Ishikawa (cell line): ENCODE data around the gene TEX14.

ENCODE experiments used
- CEBPB ChIP-seq: IDR thresholded peaks from 2 replicates; pipeline ENCODE4 v1.6.1; 2012
- CREB1 ChIP-seq: IDR thresholded peaks from 2 replicates; pipeline ENCODE4 v1.6.1; 2012; ENCODE audit warnings: low read depth
- EGR1 ChIP-seq: IDR thresholded peaks from 2 replicates; pipeline ENCODE4 v1.6.1; 2012
- EP300 ChIP-seq: IDR thresholded peaks from 2 replicates; pipeline ENCODE4 v1.6.1; 2012; ENCODE audit warnings: borderline replicate concordance
- FOXM1 ChIP-seq: IDR thresholded peaks from 2 replicates; pipeline ENCODE4 v1.6.1; 2012; ENCODE audit warnings: low read depth, borderline replicate concordance
- NFIC ChIP-seq: IDR thresholded peaks from 2 replicates; pipeline ENCODE4 v1.6.1; 2012
- RAD21 ChIP-seq: IDR thresholded peaks from 2 replicates; pipeline ENCODE4 v1.6.1; 2012; ENCODE audit warnings: low read depth
- TAF1 ChIP-seq: IDR thresholded peaks from 2 replicates; pipeline ENCODE4 v1.6.1; 2012; ENCODE audit warnings: low read depth, mild to moderate bottlenecking
- TCF12 ChIP-seq: IDR thresholded peaks from 2 replicates; pipeline ENCODE4 v1.6.1; 2012; ENCODE audit warnings: low read depth
- TEAD4 ChIP-seq: IDR thresholded peaks from 2 replicates; pipeline ENCODE4 v1.6.1; 2012
- YY1 ChIP-seq: IDR thresholded peaks from 2 replicates; pipeline ENCODE4 v1.6.1; 2012; ENCODE audit warnings: low read depth
- ZBTB7A ChIP-seq: IDR thresholded peaks from 2 replicates; pipeline ENCODE4 v1.6.1; 2012; ENCODE audit warnings: low read depth
- TF ChIP-seq, protein P1 (sequence below): IDR thresholded peaks from 2 replicates; pipeline ENCODE4 v1.6.1; 2012
- TF ChIP-seq, protein P2 (sequence below): IDR thresholded peaks from 2 replicates; pipeline ENCODE4 v1.6.1; 2012; ENCODE audit warnings: low read depth, mild to moderate bottlenecking
- TF ChIP-seq, protein P3 (sequence below): IDR thresholded peaks from 2 replicates; pipeline ENCODE4 v1.6.1; 2012

The TEX14 gene

DNA sequence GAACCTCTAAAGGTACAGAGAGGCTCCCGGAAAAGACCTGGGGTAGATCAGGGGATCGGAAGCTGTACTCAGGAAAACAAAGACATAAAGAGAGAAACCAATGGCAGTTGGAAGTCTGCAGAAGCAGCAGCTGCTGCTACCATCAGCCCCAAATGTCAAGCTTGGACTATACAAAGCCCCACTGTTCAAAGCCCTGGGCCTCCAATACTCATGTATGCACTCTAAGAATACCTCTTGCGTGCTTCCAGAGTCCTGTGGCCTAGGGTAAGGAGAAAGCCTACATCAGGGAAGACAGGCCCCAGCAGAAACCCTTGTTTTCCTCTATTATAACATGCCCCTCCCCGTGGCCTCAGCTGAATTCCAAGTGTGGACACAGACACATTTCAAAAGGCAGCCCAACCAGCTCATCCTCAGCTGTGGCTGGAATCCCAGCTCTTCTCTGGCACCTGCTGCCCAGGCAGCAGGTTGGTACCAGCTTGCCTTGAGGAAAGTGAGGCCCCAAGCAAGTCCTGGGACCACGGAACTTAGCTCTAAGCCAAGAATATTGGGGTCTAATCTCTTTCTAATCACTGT, 158.1 kb downstream of the TEX14 start:
- TF ChIP-seq CREB1 (no peak), TAF1 (no peak), RAD21 (no peak), EP300 (no peak), EGR1 (no peak), TEAD4 (no peak)
- TF ChIP-seq, protein P1, sequence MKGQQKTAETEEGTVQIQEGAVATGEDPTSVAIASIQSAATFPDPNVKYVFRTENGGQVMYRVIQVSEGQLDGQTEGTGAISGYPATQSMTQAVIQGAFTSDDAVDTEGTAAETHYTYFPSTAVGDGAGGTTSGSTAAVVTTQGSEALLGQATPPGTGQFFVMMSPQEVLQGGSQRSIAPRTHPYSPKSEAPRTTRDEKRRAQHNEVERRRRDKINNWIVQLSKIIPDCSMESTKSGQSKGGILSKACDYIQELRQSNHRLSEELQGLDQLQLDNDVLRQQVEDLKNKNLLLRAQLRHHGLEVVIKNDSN, result no peak
- TF ChIP-seq, protein P2, sequence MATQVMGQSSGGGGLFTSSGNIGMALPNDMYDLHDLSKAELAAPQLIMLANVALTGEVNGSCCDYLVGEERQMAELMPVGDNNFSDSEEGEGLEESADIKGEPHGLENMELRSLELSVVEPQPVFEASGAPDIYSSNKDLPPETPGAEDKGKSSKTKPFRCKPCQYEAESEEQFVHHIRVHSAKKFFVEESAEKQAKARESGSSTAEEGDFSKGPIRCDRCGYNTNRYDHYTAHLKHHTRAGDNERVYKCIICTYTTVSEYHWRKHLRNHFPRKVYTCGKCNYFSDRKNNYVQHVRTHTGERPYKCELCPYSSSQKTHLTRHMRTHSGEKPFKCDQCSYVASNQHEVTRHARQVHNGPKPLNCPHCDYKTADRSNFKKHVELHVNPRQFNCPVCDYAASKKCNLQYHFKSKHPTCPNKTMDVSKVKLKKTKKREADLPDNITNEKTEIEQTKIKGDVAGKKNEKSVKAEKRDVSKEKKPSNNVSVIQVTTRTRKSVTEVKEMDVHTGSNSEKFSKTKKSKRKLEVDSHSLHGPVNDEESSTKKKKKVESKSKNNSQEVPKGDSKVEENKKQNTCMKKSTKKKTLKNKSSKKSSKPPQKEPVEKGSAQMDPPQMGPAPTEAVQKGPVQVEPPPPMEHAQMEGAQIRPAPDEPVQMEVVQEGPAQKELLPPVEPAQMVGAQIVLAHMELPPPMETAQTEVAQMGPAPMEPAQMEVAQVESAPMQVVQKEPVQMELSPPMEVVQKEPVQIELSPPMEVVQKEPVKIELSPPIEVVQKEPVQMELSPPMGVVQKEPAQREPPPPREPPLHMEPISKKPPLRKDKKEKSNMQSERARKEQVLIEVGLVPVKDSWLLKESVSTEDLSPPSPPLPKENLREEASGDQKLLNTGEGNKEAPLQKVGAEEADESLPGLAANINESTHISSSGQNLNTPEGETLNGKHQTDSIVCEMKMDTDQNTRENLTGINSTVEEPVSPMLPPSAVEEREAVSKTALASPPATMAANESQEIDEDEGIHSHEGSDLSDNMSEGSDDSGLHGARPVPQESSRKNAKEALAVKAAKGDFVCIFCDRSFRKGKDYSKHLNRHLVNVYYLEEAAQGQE, result no peak
- TF ChIP-seq, protein P3, sequence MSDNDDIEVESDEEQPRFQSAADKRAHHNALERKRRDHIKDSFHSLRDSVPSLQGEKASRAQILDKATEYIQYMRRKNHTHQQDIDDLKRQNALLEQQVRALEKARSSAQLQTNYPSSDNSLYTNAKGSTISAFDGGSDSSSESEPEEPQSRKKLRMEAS, result no peak

DNA sequence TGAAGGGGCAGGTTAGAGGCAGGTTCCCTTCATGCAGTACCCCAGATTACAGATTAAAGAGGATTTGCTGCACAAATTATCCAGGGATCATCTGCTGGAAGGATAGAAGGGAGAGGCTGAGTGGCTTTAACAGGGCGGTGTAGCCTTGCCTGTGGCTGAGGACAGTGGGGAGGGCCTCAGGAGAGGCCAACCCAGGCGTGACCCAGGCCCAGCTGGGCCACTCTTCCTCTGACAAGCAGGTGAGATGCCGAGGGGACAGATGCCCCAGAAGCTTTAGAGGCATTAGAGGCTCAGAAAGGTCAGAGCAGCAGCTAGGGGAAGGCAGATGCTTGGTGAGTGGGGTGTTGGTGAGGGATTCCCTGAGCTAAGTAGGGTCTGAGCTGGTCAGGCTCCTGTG, 159.3 kb downstream of the TEX14 start:
- TF ChIP-seq, protein P2, result no peak
- TF ChIP-seq FOXM1, result no peak

DNA sequence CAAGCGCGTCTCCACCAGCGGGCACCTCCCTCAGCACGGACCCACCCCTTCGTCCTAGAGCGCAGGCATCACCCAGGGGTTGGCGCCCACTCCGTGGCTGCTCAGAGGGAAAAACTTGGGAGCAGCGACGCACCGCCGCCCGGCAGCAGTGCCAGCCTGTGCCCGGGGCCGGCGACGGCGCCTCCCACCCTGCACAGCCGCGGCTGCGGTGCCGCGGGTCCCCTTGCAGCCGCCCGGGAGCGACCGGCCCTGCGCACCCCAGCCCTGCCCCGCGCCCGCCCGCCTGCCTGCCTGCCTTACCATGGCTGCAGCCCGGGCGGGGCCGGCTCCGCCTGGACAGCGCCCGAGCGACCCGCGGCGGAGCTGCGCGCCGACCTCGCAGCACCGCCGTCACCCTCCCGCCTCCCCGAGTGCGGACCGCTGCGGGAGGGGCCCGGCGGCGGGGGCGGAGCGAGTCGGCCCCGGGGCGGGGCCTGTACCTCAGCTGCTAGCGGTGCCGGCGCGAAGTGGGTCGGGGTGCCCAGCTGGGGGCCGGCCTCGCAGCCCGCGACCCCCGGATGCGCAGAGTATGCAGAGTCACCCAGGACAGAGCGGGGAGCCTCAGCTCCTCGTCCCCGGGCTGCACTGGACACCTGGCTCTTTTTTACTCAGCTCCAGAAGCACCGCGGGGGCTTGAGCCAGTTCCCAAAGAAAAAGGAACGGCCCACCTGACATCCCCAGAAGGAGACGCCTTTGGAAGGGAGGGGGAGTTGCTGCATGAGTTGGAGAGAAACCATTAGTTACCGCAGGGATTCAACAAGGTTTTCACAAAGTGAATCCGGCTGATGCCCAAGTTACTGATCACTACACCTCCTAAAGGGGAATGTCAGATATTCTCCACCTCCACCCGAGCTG, 159.9 kb downstream of the TEX14 start:
- TF ChIP-seq EP300, result no peak
- no peak for TF ChIP-seq RAD21
- TF ChIP-seq TAF1, result no peak
- TF ChIP-seq TCF12, result no peak
- TF ChIP-seq TEAD4, result no peak
- TF ChIP-seq, protein P2, result peak; percentile 50; the same call in 1 of the 2 replicates

DNA sequence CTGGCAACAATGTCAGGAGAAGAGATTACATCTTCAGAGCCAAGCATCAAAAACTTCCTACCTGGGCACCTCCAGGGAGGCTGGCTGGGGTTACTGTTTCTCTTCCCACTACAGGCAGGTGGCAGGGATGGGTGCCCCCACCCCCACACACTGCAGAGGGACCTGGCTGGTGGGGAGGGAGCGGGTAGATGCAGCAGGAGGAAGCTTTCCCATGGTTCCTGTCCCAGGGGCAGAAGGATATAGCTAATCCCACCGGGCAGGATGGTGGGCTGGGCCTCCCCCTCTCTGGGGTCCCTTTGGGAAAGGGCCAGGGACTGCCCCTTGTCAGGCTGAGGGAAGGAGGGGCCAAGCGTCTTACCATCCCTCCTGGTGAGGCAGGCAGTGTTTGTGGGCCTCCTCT, 160.7 kb downstream of the TEX14 start:
- no peak for TF ChIP-seq EGR1
- TF ChIP-seq YY1, result no peak

DNA sequence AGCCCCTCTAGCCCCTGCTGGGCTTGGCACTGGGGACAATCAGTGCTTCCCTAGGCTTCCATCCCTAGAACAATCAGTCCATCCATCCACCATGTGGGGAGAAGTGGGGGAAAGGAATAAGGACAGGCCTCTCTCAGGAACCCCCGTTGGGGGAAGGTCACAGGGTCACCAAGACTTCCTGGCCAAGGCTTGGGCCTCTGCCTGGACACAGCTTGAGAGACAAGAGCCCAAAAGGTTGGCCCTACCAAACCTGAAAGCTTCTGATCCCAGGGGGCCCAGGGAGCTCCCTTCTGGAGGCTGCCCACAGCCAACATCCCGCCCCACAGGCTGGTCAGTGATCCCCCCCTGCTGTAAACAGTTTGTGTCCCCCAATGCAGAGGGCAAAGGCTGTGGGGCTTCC, 161.2 kb downstream of the TEX14 start:
- TF ChIP-seq EP300 (no peak), FOXM1 (no peak), CEBPB (no peak), CREB1 (no peak), YY1 (no peak), TCF12 (no peak), ZBTB7A (no peak), NFIC (no peak)
- TF ChIP-seq, protein P1, result no peak
- TF ChIP-seq, protein P3, result no peak
